GM21786 (cell line): ENCODE measurements around the gene SERPINB2.
"Not testable (repeated sequence)": the region's sequence is repeated elsewhere in the genome, so short reads cannot be mapped to it uniquely, and the experiment has no call there.

Experiments used
- ATAC-seq: cut with Tn5 transposase; IDR thresholded peaks from one replicate; pipeline ENCODE4 v1.9.1; 2021; ENCODE audit not compliant: unreplicated experiment

SERPINB2 gene

GRCh38 chr18:63888470-63889190, 1.1 kb downstream of the SERPINB2 start:
- ATAC-seq = no peak

GRCh38 chr18:63889626-63890025, 2.1 kb downstream of the SERPINB2 start:
- no peak for ATAC-seq

- ATAC-seq = no peak
These were observed 2.9 kb downstream of the SERPINB2 start for GRCh38 chr18:63890237-63890949.

GRCh38 chr18:63890950-63891304, 3.4 kb downstream of the SERPINB2 start:
- peak; percentile 74 for ATAC-seq

- ATAC-seq = no peak
These were observed 5.1 kb downstream of the SERPINB2 start for GRCh38 chr18:63892566-63892965.

GRCh38 chr18:63894106-63894772, 6.7 kb downstream of the SERPINB2 start:
- ATAC-seq = no peak

GRCh38 chr18:63895190-63895589, 7.7 kb downstream of the SERPINB2 start:
- no peak for ATAC-seq

GRCh38 chr18:63897072-63897471, 9.6 kb downstream of the SERPINB2 start:
- no peak for ATAC-seq

- ATAC-seq = no peak
These were observed 11.7 kb downstream of the SERPINB2 start for GRCh38 chr18:63899206-63899605.

- ATAC-seq = no peak
These were observed 16.5 kb downstream of the SERPINB2 start for GRCh38 chr18:63903851-63904570.

- no peak for ATAC-seq
These were observed 17.2 kb downstream of the SERPINB2 start for GRCh38 chr18:63904694-63905093.

- no peak for ATAC-seq
These were observed 17.9 kb downstream of the SERPINB2 start for GRCh38 chr18:63905361-63905760.

- no peak for ATAC-seq
These were observed 18.6 kb downstream of the SERPINB2 start for GRCh38 chr18:63906056-63906455.

GRCh38 chr18:63907664-63908063, 20.2 kb downstream of the SERPINB2 start, which contains the start of gene SERPINB10:
Gene SERPINB10 (plus strand): TSS chr18:63907958. CDS start chr18:63915511, 7,553 bp downstream.
- ATAC-seq = peak; percentile 53

- ATAC-seq = no peak
These were observed 21.4 kb downstream of the SERPINB2 start for GRCh38 chr18:63908858-63909257.

GRCh38 chr18:63909870-63910269, 22.4 kb downstream of the SERPINB2 start:
- peak; percentile 69 for ATAC-seq

GRCh38 chr18:63917817-63918216, 30.3 kb downstream of the SERPINB2 start:
- ATAC-seq = no peak

GRCh38 chr18:63922049-63922448, 34.5 kb downstream of the SERPINB2 start:
- ATAC-seq = no peak

GRCh38 chr18:63924551-63924950, 37.0 kb downstream of the SERPINB2 start:
- ATAC-seq = no peak

- ATAC-seq = no peak
These were observed 40.8 kb downstream of the SERPINB2 start for GRCh38 chr18:63928331-63928730.

GRCh38 chr18:63929369-63929768, 41.9 kb downstream of the SERPINB2 start:
- not testable (repeated sequence) for ATAC-seq
